Fibroblast of lung (primary cell): ENCODE results near the gene MEDAG.

ENCODE experiments used
- CTCF ChIP-seq, 2 donors: IDR thresholded peaks in 1 of 2; conservative IDR thresholded peaks in 1 of 2; 1 replicate in 1 of 2; 2 replicates in 1 of 2; pipeline ENCODE4 v1.5.1; 2011 to 2012; ENCODE audit warnings: low read length in 2 of 2, control low read depth in 1 of 2, inconsistent platforms in 1 of 2, low read depth in 1 of 2, mild to moderate bottlenecking in 1 of 2
- EZH2 ChIP-seq: IDR thresholded peaks from 2 replicates; pipeline ENCODE4 v1.5.1; 2012; ENCODE audit warnings: low read length, control low read depth, mild to moderate bottlenecking; ENCODE audit errors: missing control alignments

GRCh38 chr13:30871588-30872275, 34.3 kb upstream of the MEDAG start:
- TF ChIP-seq CTCF (conservative IDR thresholded peaks at IDR 0.05 in 1 of 2, IDR thresholded peaks at IDR 0.05 in 1 of 2; ENCODE audit: low read depth in 1 of 2, low read length in 2 of 2) (no peak), EZH2 (no peak)
